HPDE6-E6E7 (cell line): Measurements from ENCODE around the gene OR52E1.

Source experiments
- DNase-seq: peaks from one replicate; pipeline ENCODE4 v3.0.0; 2011; ENCODE audit warnings: missing footprints; ENCODE audit errors: extremely low spot score

Gene OR52E1

GRCh38 chr11:5117588-5117987 is 48.2 kb downstream of the OR52E1 start:
- no peak for DNase-seq

- DNase-seq: no peak
Observed at GRCh38 chr11:5118893-5119292, 49.5 kb downstream of the OR52E1 start.
